Heart left ventricle (tissue), 16 donors: ENCODE results near the gene CNRIP1. TPM values are rescaled to one million over a fixed set of nuclear protein-coding genes. Genes with fewer than 3 reads are reported as not detected.

ENCODE experiments used
- ATAC-seq, 4 donors: fragments of 200-7000 bp; cut with Tn5 transposase; one replicate each; pipeline ENCODE4 v1.9.1; 2020 to 2022; ENCODE audit warnings: moderate library complexity in 4 of 4, mild to moderate bottlenecking in 3 of 4, moderate number of reproducible peaks in 1 of 4
- DNase-seq, 5 donors: peaks; one replicate each; pipeline ENCODE4 v3.0.0-alpha.2; 2020
- H3K27ac ChIP-seq, 12 donors: fragments of 200-600 bp; sonication (generic) in 4 of 12; one replicate each; pipeline versions ENCODE4 v1.5.0 to v1.8.0; 2016 to 2022; ENCODE audit warnings: mild to moderate bottlenecking in 2 of 12
- H3K27me3 ChIP-seq, 9 donors: fragments of 200-600 bp; sonication (generic) in 2 of 9; one replicate each; pipeline versions ENCODE4 v1.5.1 to v1.8.0; 2016 to 2022; ENCODE audit warnings: mild to moderate bottlenecking in 3 of 9
- H3K36me3 ChIP-seq, 9 donors: fragments of 200-600 bp; sonication (generic) in 2 of 9; one replicate each; pipeline versions ENCODE4 v1.5.0 to v1.8.0; 2018 to 2022; ENCODE audit warnings: mild to moderate bottlenecking in 2 of 9
- H3K4me1 ChIP-seq, 12 donors: fragments of 200-600 bp; sonication (generic) in 4 of 12; one replicate each; pipeline versions ENCODE4 v1.5.0 to v1.8.0; 2016 to 2022; ENCODE audit warnings: mild to moderate bottlenecking in 3 of 12
- H3K4me3 ChIP-seq, 12 donors: fragments of 200-600 bp; sonication (generic) in 4 of 12; one replicate each; pipeline versions ENCODE4 v1.5.0 to v1.8.0; 2017 to 2022; ENCODE audit warnings: mild to moderate bottlenecking in 9 of 12, moderate library complexity in 4 of 12
- H3K9me3 ChIP-seq, 12 donors: fragments of 200-600 bp; sonication (generic) in 4 of 12; one replicate each; pipeline versions ENCODE4 v1.5.0 to v1.8.0; 2016 to 2022; ENCODE audit warnings: mild to moderate bottlenecking in 1 of 12
- POLR2A ChIP-seq, 2 donors: fragments of 450-650 bp; IDR thresholded peaks; one replicate each; pipeline ENCODE4 v1.6.1; 2017; ENCODE audit warnings: antibody characterized with exemption in 2 of 2, mild to moderate bottlenecking in 2 of 2, moderate library complexity in 2 of 2
- WGBS, 4 donors: extraction: QIAGEN DNeasy Blood & Tissue Kit in 2 of 4; methylation state at CpG; one replicate each; pipeline versions ENCODE4 v1.1.5 to v1.1.7; 2013 to 2018; 5-methylcytosine and 5-hydroxymethylcytosine counted together
- intact Hi-C, 10 donors: fragments of 100-400 bp; cut with DNase I; formaldehyde crosslinking; loops; one replicate each; pipeline versions ENCODE4 v1.11.1 to v1.14.2; 2022
- polyA plus RNA-seq, 2 donors: library from polyadenylated mRNA; stranded (reverse); fragments of 200-250 nt; gene quantifications; one replicate each; pipeline ENCODE4 v1.2.3, GENCODE V29; 2013
- total RNA-seq, 9 donors: library from RNA; depleted of rRNA in 2 of 9; stranded (reverse); fragments of >200 nt in 2 of 9; fragmentation: NEBNext Ultra II Directional in 3 of 9; extraction: Animal tissue kit (Norgen Biotek cat#: 25700) in 3 of 9; gene quantifications; one replicate each; pipeline versions ENCODE4 v1.1.0 to v1.2.4, GENCODE V29; 2016 to 2023
- TF ChIP-seq, protein P1 (sequence below), 12 donors: fragments of 200-600 bp; sonication (generic) in 4 of 12; IDR thresholded peaks; one replicate each; pipeline versions ENCODE4 v1.5.0 to v1.8.0; 2018 to 2022; ENCODE audit warnings: antibody characterized with exemption in 12 of 12, mild to moderate bottlenecking in 5 of 12
- donor health status: ischemic (EF 13 %, LVEDD 7.1; RV severe dilation, severe dysfunction).
- donor health status: healthy with polysubstance abuse.
- donor health status: DM: no; HTN: yes; CAD: no.
- donor health status: DM: no; HTN: no; CAD: no.
- donor health status: ischemic (EF 25% LVEDD 6.9; RV normal size, moderate dysfunction).
- donor health status: ischemic (EF 25% LVEDD 5.7; RV mildly dilated, moderate dysfunction).
- donor health status: healthy.
- donor health status: DM: yes; HTN: yes; CAD: no.
- donor health status: ischemic (EF 35%, LVEDD 5.7; RV mildly dilated, moderate dysfunction).
- donor health status: nonischemic (EF 11% LVEDD 7.7; RV severe dilation, severe dysfunction).
- donor health status: DM: yes; HTN: yes; CAD: no.
- donor health status: PGD.
- donor health status: ischemic (EF 29% LVEDD 5.4; RV normal size, mild dysfunction).
- donor health status: nonischemic (EF 23%, LVEDD 6.1; RV moderate dilation, normal function).

Gene CNRIP1
- total and polyA plus RNA-seq, 11 donors = 5.8 to 17.3 (median 7.7) TPM

DNA sequence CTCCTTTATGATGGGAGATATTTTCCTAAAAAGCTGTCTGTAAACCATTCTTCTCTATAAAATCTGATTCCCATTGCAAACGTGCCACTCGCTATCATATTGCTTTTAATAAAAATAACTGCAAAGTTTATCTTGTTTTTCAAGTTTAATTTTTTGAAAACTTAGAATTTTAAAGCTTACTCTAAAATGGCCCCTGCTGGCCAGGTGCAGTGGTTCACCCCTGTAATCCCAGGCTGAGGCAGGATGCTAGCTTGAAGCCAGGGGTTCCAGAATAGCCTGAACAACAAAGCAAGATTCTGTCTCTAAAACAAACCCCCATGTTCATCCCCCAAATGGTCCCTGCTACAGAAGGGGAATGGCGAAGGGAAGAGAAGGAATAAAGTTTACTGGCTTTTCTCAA lies 25.6 kb downstream of the CNRIP1 start:
- no peaks in the 10 kb centered on the region for H3K9me3 ChIP-seq
- H3K27me3 ChIP-seq = no peaks in the 10 kb centered on the region
- H3K4me3 ChIP-seq = no peak overlapping the region
- TF ChIP-seq, protein P1, sequence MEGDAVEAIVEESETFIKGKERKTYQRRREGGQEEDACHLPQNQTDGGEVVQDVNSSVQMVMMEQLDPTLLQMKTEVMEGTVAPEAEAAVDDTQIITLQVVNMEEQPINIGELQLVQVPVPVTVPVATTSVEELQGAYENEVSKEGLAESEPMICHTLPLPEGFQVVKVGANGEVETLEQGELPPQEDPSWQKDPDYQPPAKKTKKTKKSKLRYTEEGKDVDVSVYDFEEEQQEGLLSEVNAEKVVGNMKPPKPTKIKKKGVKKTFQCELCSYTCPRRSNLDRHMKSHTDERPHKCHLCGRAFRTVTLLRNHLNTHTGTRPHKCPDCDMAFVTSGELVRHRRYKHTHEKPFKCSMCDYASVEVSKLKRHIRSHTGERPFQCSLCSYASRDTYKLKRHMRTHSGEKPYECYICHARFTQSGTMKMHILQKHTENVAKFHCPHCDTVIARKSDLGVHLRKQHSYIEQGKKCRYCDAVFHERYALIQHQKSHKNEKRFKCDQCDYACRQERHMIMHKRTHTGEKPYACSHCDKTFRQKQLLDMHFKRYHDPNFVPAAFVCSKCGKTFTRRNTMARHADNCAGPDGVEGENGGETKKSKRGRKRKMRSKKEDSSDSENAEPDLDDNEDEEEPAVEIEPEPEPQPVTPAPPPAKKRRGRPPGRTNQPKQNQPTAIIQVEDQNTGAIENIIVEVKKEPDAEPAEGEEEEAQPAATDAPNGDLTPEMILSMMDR (IDR thresholded peaks at IDR 0.05) = no peak
- TF ChIP-seq POLR2A (IDR thresholded peaks at IDR 0.05) = no peak
- peaks cover 0 to 13% (median 0%) of the 10 kb centered on the region in 9 donors for H3K36me3 ChIP-seq
- H3K27ac ChIP-seq = no peak overlapping the region
- WGBS, 4 donors = 93 to 95% (median 95%) methylated on average over 3 of the region's 3 CpGs
- intact Hi-C loops = loop anchor here in 1 of 10 donors (10.0 kb wide), 1 partner anchor 141 kb away; no protein-coding TSS in a partner anchor
- DNase-seq = no peak
- peaks cover 0 to 32% (median 2%) of the 10 kb centered on the region in 12 donors for H3K4me1 ChIP-seq
- no peak for ATAC-seq

DNA sequence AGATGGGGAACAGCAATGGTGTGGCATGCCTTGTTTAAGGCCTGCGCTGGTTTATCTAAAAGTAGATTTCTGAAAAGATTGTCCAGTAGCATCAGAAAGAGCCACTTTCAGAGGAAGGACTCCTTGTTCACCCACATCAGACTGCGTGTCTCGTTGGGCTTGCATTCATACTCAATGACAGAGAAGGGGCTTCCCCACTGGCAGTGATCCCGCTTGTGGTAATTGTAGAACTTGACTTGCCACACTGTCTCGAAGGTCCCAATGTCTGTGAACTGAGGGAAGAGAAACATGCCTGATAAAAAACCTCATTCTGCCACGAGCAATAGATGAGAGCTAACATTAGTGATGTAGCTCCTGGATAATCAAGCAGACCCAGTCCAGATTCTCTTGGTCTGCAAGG lies 26.0 kb downstream of the CNRIP1 start:
- TF ChIP-seq POLR2A (IDR thresholded peaks at IDR 0.05) = no peak
- TF ChIP-seq, protein P1 (IDR thresholded peaks at IDR 0.05) = no peak
- no peak overlapping the region for H3K27ac ChIP-seq
- DNase-seq (no peak), ATAC-seq (no peak)
- intact Hi-C loops = loop anchor here in 1 of 10 donors (10.0 kb wide), 1 partner anchor 141 kb away; no protein-coding TSS in a partner anchor
- WGBS, 4 donors = 80 to 90% (median 86%) methylated on average over 6 of the region's 6 CpGs
- peaks cover 0 to 37% (median 2%) of the 10 kb centered on the region in 12 donors for H3K4me1 ChIP-seq
- H3K36me3 ChIP-seq = peaks cover 0 to 13% (median 0%) of the 10 kb centered on the region in 9 donors
- no peaks in the 10 kb centered on the region for H3K27me3 ChIP-seq
- no peak overlapping the region for H3K4me3 ChIP-seq
- no peaks in the 10 kb centered on the region for H3K9me3 ChIP-seq

DNA sequence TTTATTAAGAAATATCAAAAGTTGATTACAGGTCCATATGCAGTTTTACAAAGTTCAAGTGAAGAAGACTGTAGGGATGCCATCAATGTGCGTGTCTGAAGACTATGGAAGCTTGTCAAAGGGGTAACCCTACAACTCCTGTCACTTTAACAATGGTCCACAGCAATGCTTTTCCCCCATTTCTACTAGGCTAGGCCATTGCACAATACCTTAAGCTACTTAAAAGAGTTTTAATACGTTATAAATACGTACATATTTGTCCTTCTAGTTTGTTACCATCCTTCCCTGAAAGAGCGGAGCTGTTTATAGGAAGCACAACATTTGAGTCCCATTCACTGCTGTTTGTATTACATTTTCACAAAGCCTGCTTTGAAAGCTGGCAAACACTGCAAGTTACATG lies 26.7 kb downstream of the CNRIP1 start:
- Histone ChIP-seq H3K27ac (no peak overlapping the region), H3K4me1 (peaks cover 0 to 43% (median 4%) of the 10 kb centered on the region in 12 donors), H3K36me3 (peaks cover 0 to 13% (median 0%) of the 10 kb centered on the region in 9 donors), H3K27me3 (no peaks in the 10 kb centered on the region), H3K4me3 (no peak overlapping the region), H3K9me3 (no peaks in the 10 kb centered on the region)
- no peak for TF ChIP-seq POLR2A (IDR thresholded peaks at IDR 0.05)
- TF ChIP-seq, protein P1 (IDR thresholded peaks at IDR 0.05) = no peak
- DNase-seq (no peak), ATAC-seq (no peak)
- intact Hi-C loops = loop anchor here in 1 of 10 donors (10.0 kb wide), 1 partner anchor 142 kb away; no protein-coding TSS in a partner anchor
- WGBS, 4 donors = 94 to 96% (median 94%) methylated on average over 4 of the region's 4 CpGs

DNA sequence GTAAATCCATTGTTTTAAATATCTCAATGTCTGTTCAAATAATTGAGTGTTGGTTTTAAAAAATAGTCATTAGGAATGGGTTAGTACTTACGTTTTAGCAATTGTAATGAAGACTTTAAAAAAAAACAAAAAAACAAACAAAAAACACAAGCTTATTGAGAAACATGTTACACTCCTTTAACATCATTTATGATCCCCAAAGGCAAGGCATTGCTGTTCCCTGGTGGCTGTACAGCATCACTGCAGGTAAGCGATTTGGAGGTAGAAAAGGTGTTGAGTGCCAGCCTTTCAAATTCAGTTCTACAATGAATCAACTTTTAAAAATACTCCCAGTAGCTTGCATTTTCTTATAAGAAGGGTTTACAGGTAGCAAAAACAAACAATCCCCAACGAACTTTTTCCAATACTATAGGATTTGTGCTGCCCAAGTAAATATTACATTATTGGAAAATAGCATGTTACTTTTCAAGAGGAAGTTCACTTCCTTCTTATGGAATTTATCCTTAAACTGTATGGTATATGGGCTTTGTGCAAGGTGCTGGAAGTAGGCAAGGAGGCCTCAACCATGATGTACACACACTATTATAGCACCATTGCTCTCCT lies 27.5 kb downstream of the CNRIP1 start:
- intact Hi-C loops = loop anchor here in 1 of 10 donors (10.0 kb wide), 1 partner anchor 143 kb away; no protein-coding TSS in a partner anchor
- TF ChIP-seq POLR2A (IDR thresholded peaks at IDR 0.05) = no peak
- TF ChIP-seq, protein P1 (IDR thresholded peaks at IDR 0.05) = peak; percentile 34 to 59 (median 51)

More for the DNA sequence above, 27.5 kb downstream of the CNRIP1 start:
- Histone ChIP-seq H3K27ac (no peak overlapping the region), H3K9me3 (no peaks in the 10 kb centered on the region), H3K36me3 (peaks cover 0 to 13% (median 0%) of the 10 kb centered on the region in 9 donors), H3K4me1 (peaks cover 0 to 50% (median 10%) of the 10 kb centered on the region in 12 donors), H3K27me3 (no peaks in the 10 kb centered on the region), H3K4me3 (no peak overlapping the region)
- no peak for DNase-seq
- 62 to 72% (median 68%) methylated on average over 3 of the region's 3 CpGs for WGBS, 4 donors
- ATAC-seq = no peak
